ENCODE results near the gene RASSF5.
"Not testable (repeated sequence)": the region's sequence is repeated elsewhere in the genome, so short reads cannot be mapped to it uniquely, and the experiment has no call there.

The RASSF5 gene

GRCh38 chr1:206586501-206587445 lies 79.4 kb downstream of the RASSF5 start:
- DNase-seq (ENCODE audit: low read depth in 2 of 2), result no peak

- no peak for DNase-seq (ENCODE audit: low read depth in 2 of 2)
These were observed 80.6 kb downstream of the RASSF5 start for GRCh38 chr1:206587904-206588303.

GRCh38 chr1:206588492-206588891 lies 81.2 kb downstream of the RASSF5 start:
- no peak for DNase-seq (ENCODE audit: low read depth in 2 of 2)

- DNase-seq (ENCODE audit: low read depth in 2 of 2), result peak; percentile 54 to 65
These were observed 81.9 kb downstream of the RASSF5 start for GRCh38 chr1:206589206-206589605.

- DNase-seq (ENCODE audit: low read depth in 2 of 2), result no peak
These were observed 82.9 kb downstream of the RASSF5 start for GRCh38 chr1:206590025-206590758.

GRCh38 chr1:206591226-206591625 lies 83.9 kb downstream of the RASSF5 start:
- DNase-seq (ENCODE audit: low read depth in 2 of 2), result peak; percentile 36 to 39

- DNase-seq (ENCODE audit: low read depth in 2 of 2), result no peak
These were observed 84.4 kb downstream of the RASSF5 start for GRCh38 chr1:206591696-206592095.

GRCh38 chr1:206593351-206593925 lies 86.1 kb downstream of the RASSF5 start:
- no peak for DNase-seq (ENCODE audit: low read depth in 2 of 2)

- no peak for DNase-seq (ENCODE audit: low read depth in 2 of 2)
These were observed 88.4 kb downstream of the RASSF5 start for GRCh38 chr1:206595581-206596318.

- no peak for DNase-seq (ENCODE audit: low read depth in 2 of 2)
These were observed 89.0 kb downstream of the RASSF5 start for GRCh38 chr1:206596319-206596666.

- DNase-seq (ENCODE audit: low read depth in 2 of 2), result no peak
These were observed 93.2 kb downstream of the RASSF5 start for GRCh38 chr1:206600527-206600926.

- no peak for DNase-seq (ENCODE audit: low read depth in 2 of 2)
These were observed 97.5 kb downstream of the RASSF5 start for GRCh38 chr1:206604861-206605260.

- no peak for DNase-seq (ENCODE audit: low read depth in 2 of 2)
These were observed 99.5 kb downstream of the RASSF5 start for GRCh38 chr1:206606867-206607266.

- no peak for DNase-seq (ENCODE audit: low read depth in 2 of 2)
These were observed 100.9 kb downstream of the RASSF5 start for GRCh38 chr1:206608108-206608698.

GRCh38 chr1:206609229-206609991 lies 102.1 kb downstream of the RASSF5 start:
- DNase-seq (ENCODE audit: low read depth in 2 of 2), result no peak

GRCh38 chr1:206612129-206612876 lies 105.0 kb downstream of the RASSF5 start, which contains the start of gene EIF2D:
Gene EIF2D, minus strand, starts transcription at chr1:206612465. Its CDS starts 123 bp downstream, at chr1:206612342.
- DNase-seq (ENCODE audit: low read depth in 2 of 2), result peak; percentile 85 to 86

GRCh38 chr1:206626396-206626795 lies 119.1 kb downstream of the RASSF5 start:
- DNase-seq (ENCODE audit: low read depth in 2 of 2), result not testable (repeated sequence)

- no peak for DNase-seq (ENCODE audit: low read depth in 2 of 2)
These were observed 121.6 kb downstream of the RASSF5 start for GRCh38 chr1:206628916-206629315.

- peak; percentile 72 to 79 for DNase-seq (ENCODE audit: low read depth in 2 of 2)
These were observed 123.8 kb downstream of the RASSF5 start for GRCh38 chr1:206631085-206631509.

- peak; percentile 49 to 56 for DNase-seq (ENCODE audit: low read depth in 2 of 2)
These were observed 126.4 kb downstream of the RASSF5 start for GRCh38 chr1:206633708-206634121.
